ENCODE data around the gene GLYATL3.
A peak's percentile ranks its signal among the peaks of the same experiment; 100 is the strongest.

GLYATL3 gene

GRCh38 chr6:49528571-49528970 is 28.8 kb downstream of the GLYATL3 start:
- TF ChIP-seq, protein P1, sequence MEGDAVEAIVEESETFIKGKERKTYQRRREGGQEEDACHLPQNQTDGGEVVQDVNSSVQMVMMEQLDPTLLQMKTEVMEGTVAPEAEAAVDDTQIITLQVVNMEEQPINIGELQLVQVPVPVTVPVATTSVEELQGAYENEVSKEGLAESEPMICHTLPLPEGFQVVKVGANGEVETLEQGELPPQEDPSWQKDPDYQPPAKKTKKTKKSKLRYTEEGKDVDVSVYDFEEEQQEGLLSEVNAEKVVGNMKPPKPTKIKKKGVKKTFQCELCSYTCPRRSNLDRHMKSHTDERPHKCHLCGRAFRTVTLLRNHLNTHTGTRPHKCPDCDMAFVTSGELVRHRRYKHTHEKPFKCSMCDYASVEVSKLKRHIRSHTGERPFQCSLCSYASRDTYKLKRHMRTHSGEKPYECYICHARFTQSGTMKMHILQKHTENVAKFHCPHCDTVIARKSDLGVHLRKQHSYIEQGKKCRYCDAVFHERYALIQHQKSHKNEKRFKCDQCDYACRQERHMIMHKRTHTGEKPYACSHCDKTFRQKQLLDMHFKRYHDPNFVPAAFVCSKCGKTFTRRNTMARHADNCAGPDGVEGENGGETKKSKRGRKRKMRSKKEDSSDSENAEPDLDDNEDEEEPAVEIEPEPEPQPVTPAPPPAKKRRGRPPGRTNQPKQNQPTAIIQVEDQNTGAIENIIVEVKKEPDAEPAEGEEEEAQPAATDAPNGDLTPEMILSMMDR (IDR thresholded peaks at IDR 0.05; ENCODE audit: low read depth, low read length): no peak
- no peaks in the 10 kb centered on the region for H3K9me3 ChIP-seq
- no peak for DNase-seq
- no peaks in the 10 kb centered on the region for H3K4me1 ChIP-seq
- no peaks in the 10 kb centered on the region for H3K36me3 ChIP-seq
- H3K27me3 ChIP-seq: no peaks in the 10 kb centered on the region; the same call in 1 of the 2 replicates
- no peak overlapping the region for H3K4me3 ChIP-seq (ENCODE audit: low read depth, low read length)

- no peaks in the 10 kb centered on the region; the same call in 1 of the 2 replicates for H3K27me3 ChIP-seq
- no peak overlapping the region for H3K4me3 ChIP-seq (ENCODE audit: low read depth, low read length)
- no peaks in the 10 kb centered on the region for H3K36me3 ChIP-seq
- no peaks in the 10 kb centered on the region for H3K4me1 ChIP-seq
- DNase-seq: no peak
- H3K9me3 ChIP-seq: no peaks in the 10 kb centered on the region
- TF ChIP-seq, protein P1 (IDR thresholded peaks at IDR 0.05; ENCODE audit: low read depth, low read length): no peak
Observed at GRCh38 chr6:49530141-49530776, 30.5 kb downstream of the GLYATL3 start.

GRCh38 chr6:49531774-49532569 is 32.2 kb downstream of the GLYATL3 start:
- DNase-seq: no peak
- no peaks in the 10 kb centered on the region for H3K4me1 ChIP-seq
- H3K27me3 ChIP-seq: no peaks in the 10 kb centered on the region; the same call in 1 of the 2 replicates
- TF ChIP-seq, protein P1 (IDR thresholded peaks at IDR 0.05; ENCODE audit: low read depth, low read length): peak; percentile 77
- H3K36me3 ChIP-seq: no peaks in the 10 kb centered on the region
- H3K9me3 ChIP-seq: no peaks in the 10 kb centered on the region
- H3K4me3 ChIP-seq (ENCODE audit: low read depth, low read length): peak overlapping the region; percentile 43

- DNase-seq: no peak
Observed at GRCh38 chr6:49535795-49536194, 36.1 kb downstream of the GLYATL3 start.

DNA sequence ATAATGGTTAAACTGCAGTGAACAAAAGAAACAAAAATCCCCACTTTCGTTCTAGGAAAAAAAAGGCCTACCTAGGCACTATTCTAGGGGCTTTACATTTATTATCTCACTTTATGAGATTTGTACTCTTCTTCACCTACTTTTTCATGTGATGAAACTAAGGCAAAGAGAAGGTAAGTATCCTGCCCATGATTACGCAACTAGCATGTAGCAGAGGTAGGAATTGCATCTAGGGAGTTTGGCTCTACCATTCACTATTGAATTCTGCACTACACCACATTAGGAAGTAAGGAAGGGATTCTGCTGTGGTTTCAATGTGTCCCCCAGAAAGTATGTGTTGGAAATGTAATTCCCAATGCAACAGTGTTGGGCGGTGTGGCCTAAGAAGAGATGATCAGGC is 39.4 kb downstream of the GLYATL3 start:
- Histone ChIP-seq H3K36me3 (no peaks in the 10 kb centered on the region; the same call in 1 of the 2 replicates), H3K4me1 (peaks cover 18% of the 10 kb centered on the region), H3K4me3 (ENCODE audit: low read depth, low read length) (no peak overlapping the region), H3K9me3 (no peaks in the 10 kb centered on the region), H3K27me3 (no peaks in the 10 kb centered on the region)
- no peak for DNase-seq
- TF ChIP-seq, protein P1 (IDR thresholded peaks at IDR 0.05; ENCODE audit: low read depth, low read length): no peak

More at GRCh38 chr6:49535795-49536194, 36.1 kb downstream of the GLYATL3 start:
- H3K27me3 ChIP-seq: no peaks in the 10 kb centered on the region; the same call in 1 of the 2 replicates
- TF ChIP-seq, protein P1 (IDR thresholded peaks at IDR 0.05; ENCODE audit: low read depth, low read length): no peak
- no peak overlapping the region for H3K4me3 ChIP-seq (ENCODE audit: low read depth, low read length)
- peaks cover 3% of the 10 kb centered on the region for H3K4me1 ChIP-seq
- H3K36me3 ChIP-seq: no peaks in the 10 kb centered on the region
- H3K9me3 ChIP-seq: no peaks in the 10 kb centered on the region

DNA sequence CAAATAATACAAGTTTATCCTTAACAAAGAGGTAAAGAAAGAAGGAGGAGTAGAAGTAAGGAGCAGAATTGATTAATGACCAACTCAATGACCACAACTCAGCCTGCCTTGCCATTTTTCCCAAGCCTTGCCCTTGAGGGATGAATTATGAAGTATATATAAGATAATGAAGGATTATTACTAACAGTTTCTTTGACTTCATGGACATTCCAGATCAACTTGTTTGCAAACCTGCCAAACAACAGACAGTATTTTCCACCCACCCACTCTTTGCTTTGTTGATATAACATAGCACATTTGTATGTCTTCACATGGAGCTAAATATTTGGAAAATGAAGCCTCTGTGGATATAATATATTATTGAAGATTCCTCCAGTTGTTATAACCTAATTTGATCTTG is 40.9 kb downstream of the GLYATL3 start:
- Histone ChIP-seq H3K9me3 (no peaks in the 10 kb centered on the region; the same call in 1 of the 2 replicates), H3K27me3 (no peaks in the 10 kb centered on the region), H3K36me3 (no peaks in the 10 kb centered on the region; the same call in 1 of the 2 replicates), H3K4me1 (peaks cover 21% of the 10 kb centered on the region), H3K4me3 (ENCODE audit: low read depth, low read length) (no peak overlapping the region)
- TF ChIP-seq, protein P1 (IDR thresholded peaks at IDR 0.05; ENCODE audit: low read depth, low read length): no peak
- no peak for DNase-seq
